ENCODE measurements around the gene LYRM1. TPM values are rescaled to one million over a fixed set of nuclear protein-coding genes. Genes with fewer than 3 reads are reported as not detected.
A peak's percentile ranks its signal among the peaks of the same experiment; 100 is the strongest.
"Not testable (repeated sequence)": the region's sequence is repeated elsewhere in the genome, so short reads cannot be mapped to it uniquely, and the experiment has no call there.

The LYRM1 gene
- polyA plus RNA-seq, 4 donors: 18.1 to 96.5 (median 45.3) TPM

- H3K4me3 ChIP-seq (ENCODE audit: low read depth in 1 of 3, low read length in 3 of 3): no peak overlapping the region
- H3K4me1 ChIP-seq (ENCODE audit: control insufficient read depth in 3 of 3, insufficient read depth in 2 of 3, low read depth in 1 of 3, low read length in 2 of 3): peaks cover 0 to 2% (median 0%) of the 10 kb centered on the region in 3 donors
- H3K27me3 ChIP-seq (ENCODE audit: control insufficient read depth in 3 of 3, insufficient read depth in 3 of 3, low read length in 3 of 3): no peaks in the 10 kb centered on the region
- peaks cover 0 to 21% (median 3%) of the 10 kb centered on the region in 3 donors for H3K36me3 ChIP-seq (ENCODE audit: control insufficient read depth in 3 of 3, insufficient read depth in 2 of 3, low read depth in 1 of 3, low read length in 3 of 3)
- no peak for FAIRE-seq
- H3K9me3 ChIP-seq (ENCODE audit: control insufficient read depth in 2 of 2, insufficient read depth in 1 of 2, low read depth in 1 of 2, low read length in 1 of 2): no peaks in the 10 kb centered on the region
- H3K27ac ChIP-seq (ENCODE audit: low read depth in 1 of 3, low read length in 2 of 3): peak overlapping the region in 1 of 3 donors; percentile 56
- DNase-seq: peak; percentile 42 to 70
- 88 to 97% (median 91%) methylated on average over 1 of the region's 1 CpG for WGBS, 3 donors
These were observed 25.2 kb downstream of the LYRM1 start for GRCh38 chr16:20925751-20926150.

DNA sequence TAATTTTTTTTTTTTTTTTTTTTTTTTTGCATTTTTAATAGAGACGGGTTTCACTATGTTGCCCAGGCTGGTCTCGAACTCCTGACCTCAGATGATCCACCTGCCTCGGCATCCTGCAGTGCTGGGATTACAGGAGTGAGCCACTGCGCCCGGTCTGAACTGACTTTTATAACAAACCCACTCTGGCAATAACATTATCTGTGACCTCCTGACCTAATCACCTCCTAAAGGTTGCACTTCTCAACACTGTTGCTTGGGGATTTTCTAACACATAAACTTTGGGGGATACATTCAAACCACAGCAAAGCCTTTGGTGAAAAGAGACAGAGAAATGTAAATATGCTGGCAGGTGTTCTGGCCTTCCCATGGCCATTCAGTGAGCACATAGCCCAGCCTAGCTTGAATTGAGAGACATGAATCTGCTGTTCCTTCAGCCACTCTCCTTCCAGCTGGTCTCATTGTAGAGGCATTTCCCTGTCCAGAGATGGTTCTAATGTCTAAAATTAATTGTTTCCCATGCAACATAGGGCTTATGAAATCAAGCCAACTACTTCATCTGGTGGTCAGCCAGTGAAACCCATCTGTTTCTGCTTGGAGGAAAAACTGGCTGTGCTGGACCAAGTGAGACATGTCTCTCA is 28.3 kb downstream of the LYRM1 start:
- DNase-seq: no peak
- no peak overlapping the region for H3K27ac ChIP-seq (ENCODE audit: low read depth in 1 of 3, low read length in 2 of 3)
- WGBS, 3 donors: 84 to 94% (median 90%) methylated on average over 4 to 5 of the region's 5 CpGs

GRCh38 chr16:20929676-20930364 is 29.2 kb downstream of the LYRM1 start:
- not testable (repeated sequence) for H3K36me3 ChIP-seq (ENCODE audit: control insufficient read depth in 3 of 3, insufficient read depth in 2 of 3, low read depth in 1 of 3, low read length in 3 of 3); H3K4me3 ChIP-seq (ENCODE audit: low read depth in 1 of 3, low read length in 3 of 3); H3K9me3 ChIP-seq (ENCODE audit: control insufficient read depth in 2 of 2, insufficient read depth in 1 of 2, low read depth in 1 of 2, low read length in 1 of 2); FAIRE-seq; DNase-seq; H3K27ac ChIP-seq (ENCODE audit: low read depth in 1 of 3, low read length in 2 of 3); H3K27me3 ChIP-seq (ENCODE audit: control insufficient read depth in 3 of 3, insufficient read depth in 3 of 3, low read length in 3 of 3); H3K4me1 ChIP-seq (ENCODE audit: control insufficient read depth in 3 of 3, insufficient read depth in 2 of 3, low read depth in 1 of 3, low read length in 2 of 3)
- 81 to 86% (median 82%) methylated on average over 10 of the region's 10 CpGs for WGBS, 3 donors

More for the DNA sequence above, 28.3 kb downstream of the LYRM1 start:
- FAIRE-seq: no peak
- no peaks in the 10 kb centered on the region for H3K27me3 ChIP-seq (ENCODE audit: control insufficient read depth in 3 of 3, insufficient read depth in 3 of 3, low read length in 3 of 3)
- no peaks in the 10 kb centered on the region for H3K9me3 ChIP-seq (ENCODE audit: control insufficient read depth in 2 of 2, insufficient read depth in 1 of 2, low read depth in 1 of 2, low read length in 1 of 2)
- peaks cover 0 to 2% (median 0%) of the 10 kb centered on the region in 3 donors for H3K4me1 ChIP-seq (ENCODE audit: control insufficient read depth in 3 of 3, insufficient read depth in 2 of 3, low read depth in 1 of 3, low read length in 2 of 3)
- H3K36me3 ChIP-seq (ENCODE audit: control insufficient read depth in 3 of 3, insufficient read depth in 2 of 3, low read depth in 1 of 3, low read length in 3 of 3): peaks cover 0 to 7% (median 3%) of the 10 kb centered on the region in 3 donors
- no peak overlapping the region for H3K4me3 ChIP-seq (ENCODE audit: low read depth in 1 of 3, low read length in 3 of 3)

DNA sequence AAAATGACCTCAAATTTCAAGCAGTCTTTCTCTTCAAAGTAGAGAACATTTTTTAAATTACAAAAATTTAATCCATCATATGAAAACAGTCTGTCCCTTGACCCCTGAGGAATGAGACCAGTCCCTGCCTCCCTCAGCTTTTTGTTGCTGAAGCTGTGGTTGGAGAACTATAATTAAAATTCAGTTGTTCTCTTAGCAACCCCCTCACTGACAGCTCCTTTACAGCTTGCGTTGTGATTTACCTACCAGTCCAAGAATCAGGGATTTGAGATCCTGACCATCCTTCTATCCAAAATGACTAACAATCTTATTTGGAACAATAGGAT is 29.8 kb downstream of the LYRM1 start:
- H3K27ac ChIP-seq (ENCODE audit: low read depth in 1 of 3, low read length in 2 of 3): no peak overlapping the region
- FAIRE-seq: no peak
- WGBS, 3 donors: 84 to 100% (median 94%) methylated on average over 1 of the region's 1 CpG

DNA sequence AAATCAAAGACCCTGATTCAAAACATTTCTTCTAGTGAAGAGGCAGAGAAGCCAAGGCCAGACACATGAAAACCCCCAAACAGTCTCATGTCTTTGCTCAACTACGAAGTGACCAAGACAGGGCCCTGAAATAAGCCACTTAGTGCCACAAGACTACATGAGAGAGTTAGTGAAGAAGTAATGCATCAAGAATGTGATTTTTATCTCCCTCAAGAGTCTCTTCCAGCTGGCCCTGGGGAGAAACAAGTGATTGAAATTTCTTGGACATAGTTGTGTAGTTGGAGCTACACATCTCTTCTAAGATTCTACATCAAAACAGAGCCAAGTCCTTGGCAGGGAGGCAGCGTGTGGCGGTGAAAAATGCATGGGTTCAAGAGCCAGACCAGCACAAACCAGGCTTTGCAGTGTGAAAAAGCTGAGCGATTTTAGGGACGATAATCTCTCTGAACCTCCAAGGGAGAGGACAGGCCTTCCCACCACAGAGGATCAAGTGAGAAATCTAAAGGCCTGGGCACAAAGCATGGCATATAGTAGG is 30.6 kb downstream of the LYRM1 start:
- FAIRE-seq (no peak), DNase-seq (no peak)
- Histone ChIP-seq H3K36me3 (ENCODE audit: control insufficient read depth in 3 of 3, insufficient read depth in 2 of 3, low read depth in 1 of 3, low read length in 3 of 3) (peaks cover 0 to 2% (median 0%) of the 10 kb centered on the region in 3 donors), H3K27me3 (ENCODE audit: control insufficient read depth in 3 of 3, insufficient read depth in 3 of 3, low read length in 3 of 3) (no peaks in the 10 kb centered on the region), H3K27ac (ENCODE audit: low read depth in 1 of 3, low read length in 2 of 3) (no peak overlapping the region), H3K4me1 (ENCODE audit: control insufficient read depth in 3 of 3, insufficient read depth in 2 of 3, low read depth in 1 of 3, low read length in 2 of 3) (no peaks in the 10 kb centered on the region), H3K9me3 (ENCODE audit: control insufficient read depth in 2 of 2, insufficient read depth in 1 of 2, low read depth in 1 of 2, low read length in 1 of 2) (no peaks in the 10 kb centered on the region), H3K4me3 (ENCODE audit: low read depth in 1 of 3, low read length in 3 of 3) (no peak overlapping the region)
- 80 to 96% (median 94%) methylated on average over 5 of the region's 5 CpGs for WGBS, 3 donors

More for the DNA sequence above, 29.8 kb downstream of the LYRM1 start:
- peaks cover 0 to 4% (median 0%) of the 10 kb centered on the region in 3 donors for H3K36me3 ChIP-seq (ENCODE audit: control insufficient read depth in 3 of 3, insufficient read depth in 2 of 3, low read depth in 1 of 3, low read length in 3 of 3)
- peaks cover 0 to 2% (median 0%) of the 10 kb centered on the region in 3 donors for H3K4me1 ChIP-seq (ENCODE audit: control insufficient read depth in 3 of 3, insufficient read depth in 2 of 3, low read depth in 1 of 3, low read length in 2 of 3)
- H3K9me3 ChIP-seq (ENCODE audit: control insufficient read depth in 2 of 2, insufficient read depth in 1 of 2, low read depth in 1 of 2, low read length in 1 of 2): no peaks in the 10 kb centered on the region
- no peaks in the 10 kb centered on the region for H3K27me3 ChIP-seq (ENCODE audit: control insufficient read depth in 3 of 3, insufficient read depth in 3 of 3, low read length in 3 of 3)
- H3K4me3 ChIP-seq (ENCODE audit: low read depth in 1 of 3, low read length in 3 of 3): no peak overlapping the region
- no peak for DNase-seq

GRCh38 chr16:20933589-20933988 is 33.0 kb downstream of the LYRM1 start:
- Histone ChIP-seq H3K4me3 (ENCODE audit: low read depth in 1 of 3, low read length in 3 of 3) (no peak overlapping the region), H3K27ac (ENCODE audit: low read depth in 1 of 3, low read length in 2 of 3) (no peak overlapping the region), H3K36me3 (ENCODE audit: control insufficient read depth in 3 of 3, insufficient read depth in 2 of 3, low read depth in 1 of 3, low read length in 3 of 3) (no peaks in the 10 kb centered on the region), H3K27me3 (ENCODE audit: control insufficient read depth in 3 of 3, insufficient read depth in 3 of 3, low read length in 3 of 3) (no peaks in the 10 kb centered on the region), H3K9me3 (ENCODE audit: control insufficient read depth in 2 of 2, insufficient read depth in 1 of 2, low read depth in 1 of 2, low read length in 1 of 2) (no peaks in the 10 kb centered on the region), H3K4me1 (ENCODE audit: control insufficient read depth in 3 of 3, insufficient read depth in 2 of 3, low read depth in 1 of 3, low read length in 2 of 3) (no peaks in the 10 kb centered on the region)
- DNase-seq: no peak
- no peak for FAIRE-seq

- H3K27me3 ChIP-seq (ENCODE audit: control insufficient read depth in 3 of 3, insufficient read depth in 3 of 3, low read length in 3 of 3): no peaks in the 10 kb centered on the region
- H3K27ac ChIP-seq (ENCODE audit: low read depth in 1 of 3, low read length in 2 of 3): no peak overlapping the region
- H3K4me1 ChIP-seq (ENCODE audit: control insufficient read depth in 3 of 3, insufficient read depth in 2 of 3, low read depth in 1 of 3, low read length in 2 of 3): no peaks in the 10 kb centered on the region
- no peak overlapping the region for H3K4me3 ChIP-seq (ENCODE audit: low read depth in 1 of 3, low read length in 3 of 3)
- H3K36me3 ChIP-seq (ENCODE audit: control insufficient read depth in 3 of 3, insufficient read depth in 2 of 3, low read depth in 1 of 3, low read length in 3 of 3): no peaks in the 10 kb centered on the region
- WGBS, 3 donors: 14 to 70% (median 30%) methylated on average over 6 of the region's 6 CpGs
- H3K9me3 ChIP-seq (ENCODE audit: control insufficient read depth in 2 of 2, insufficient read depth in 1 of 2, low read depth in 1 of 2, low read length in 1 of 2): no peaks in the 10 kb centered on the region
- no peak for FAIRE-seq
- peak; percentile 62 to 77 for DNase-seq
These were observed 37.2 kb downstream of the LYRM1 start for GRCh38 chr16:20937736-20938135.

DNA sequence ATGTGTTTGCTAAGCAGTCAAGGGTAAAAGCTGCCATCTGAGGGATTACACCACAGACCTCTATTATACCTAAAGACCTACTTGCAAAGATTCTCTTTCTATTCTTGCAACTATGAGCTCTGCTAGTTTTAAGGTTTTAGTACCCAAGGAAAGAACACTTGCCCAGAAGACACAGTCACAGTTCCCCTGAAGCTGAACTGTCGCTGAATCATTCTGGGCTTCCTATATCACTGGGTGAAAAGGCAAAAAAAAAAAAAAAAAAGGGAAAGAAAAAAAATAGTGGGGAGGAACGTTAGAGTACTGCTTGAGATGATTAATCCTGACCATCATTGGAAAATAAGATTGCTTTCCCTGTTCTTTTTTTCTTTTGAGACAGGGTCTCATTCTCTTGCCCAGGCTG is 37.9 kb downstream of the LYRM1 start:
- Histone ChIP-seq H3K4me1 (ENCODE audit: control insufficient read depth in 3 of 3, insufficient read depth in 2 of 3, low read depth in 1 of 3, low read length in 2 of 3) (no peaks in the 10 kb centered on the region), H3K36me3 (ENCODE audit: control insufficient read depth in 3 of 3, insufficient read depth in 2 of 3, low read depth in 1 of 3, low read length in 3 of 3) (no peaks in the 10 kb centered on the region), H3K9me3 (ENCODE audit: control insufficient read depth in 2 of 2, insufficient read depth in 1 of 2, low read depth in 1 of 2, low read length in 1 of 2) (no peaks in the 10 kb centered on the region), H3K27me3 (ENCODE audit: control insufficient read depth in 3 of 3, insufficient read depth in 3 of 3, low read length in 3 of 3) (no peaks in the 10 kb centered on the region), H3K27ac (ENCODE audit: low read depth in 1 of 3, low read length in 2 of 3) (no peak overlapping the region), H3K4me3 (ENCODE audit: low read depth in 1 of 3, low read length in 3 of 3) (no peak overlapping the region)
- WGBS, 3 donors: 34 to 52% (median 51%) methylated on average over 2 of the region's 2 CpGs
- FAIRE-seq: no peak
- no peak for DNase-seq
